ENCODE results near the gene OR6C3. TPM values are rescaled to one million over a fixed set of nuclear protein-coding genes. Genes with fewer than 3 reads are reported as not detected.

The OR6C3 gene
- total RNA-seq = not detected in 2 replicates

GRCh38 chr12:55330446-55330845 is at the start of gene OR6C3:
Gene OR6C3 (plus strand): TSS chr12:55330746. CDS start chr12:55331701, 955 bp downstream.

DNA sequence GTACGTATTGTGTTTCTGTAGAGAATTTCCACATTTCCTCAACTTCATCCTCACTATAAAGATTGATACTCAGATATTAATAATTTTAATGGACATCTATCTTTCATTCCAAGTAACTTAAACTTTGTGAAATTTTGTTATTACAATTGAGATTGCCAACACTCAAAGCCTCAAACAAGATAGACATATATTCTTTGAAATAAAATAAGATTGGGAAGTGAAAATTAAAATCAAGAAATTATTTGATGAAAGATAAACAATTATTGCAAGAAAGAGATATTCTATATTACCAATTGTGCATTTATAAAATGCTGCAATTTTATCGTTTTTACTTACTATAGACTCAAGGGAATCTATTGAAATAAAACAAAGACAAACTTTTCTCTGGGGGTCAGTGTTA is 34.1 kb upstream of the OR6C3 start, which contains the start of gene OR6C6:
TSS of gene OR6C6 (minus strand) at position 101 of the 400 bp plus-strand sequence. CDS start 1,337 bp downstream, outside the sequence.

DNA sequence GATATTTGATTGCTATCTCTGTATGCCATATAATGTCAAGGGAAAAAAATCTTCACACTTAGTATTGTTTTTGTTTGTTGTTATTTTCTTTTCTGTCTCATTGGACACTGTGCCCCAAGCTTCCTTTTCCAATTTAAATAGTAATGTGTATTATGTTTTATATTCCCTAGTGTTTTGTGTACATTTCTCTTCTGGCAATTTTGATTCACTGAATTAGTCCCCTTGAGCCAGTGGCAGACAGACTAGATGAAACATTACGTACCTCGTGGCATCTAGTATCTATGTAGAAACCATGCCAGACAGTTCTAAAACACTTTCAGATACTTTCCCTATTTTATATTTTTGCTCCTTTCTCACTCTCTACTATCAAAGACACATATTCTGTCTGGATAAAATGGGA is 16.5 kb upstream of the OR6C3 start, which contains the start of gene OR6C1:
TSS of gene OR6C1 (plus strand) at position 301 of the 400 bp plus-strand sequence. CDS start 6,257 bp downstream, outside the sequence.

DNA sequence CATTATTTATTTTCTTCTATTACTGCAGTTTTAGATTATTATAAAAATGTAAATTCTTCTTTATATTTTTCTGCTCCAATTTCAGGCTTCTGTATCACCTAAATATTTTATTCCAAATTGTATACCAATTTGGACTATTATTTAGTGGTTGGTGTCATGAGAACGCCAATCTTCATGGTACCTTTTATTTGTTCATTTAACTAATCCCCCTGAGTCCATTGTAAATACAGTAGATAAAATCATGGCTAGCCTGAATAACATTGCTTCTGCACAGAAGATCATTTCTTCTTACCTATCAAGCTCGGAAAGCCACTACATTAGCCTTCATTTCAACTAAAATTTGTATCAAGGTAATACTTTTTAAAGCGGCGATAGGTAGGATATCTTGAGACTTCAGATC is 32.1 kb downstream of the OR6C3 start, which contains the start of gene OR6C75:
TSS of gene OR6C75 (plus strand) at position 301 of the 400 bp plus-strand sequence. CDS start 2,136 bp downstream, outside the sequence.

Other genes with a start within 250 kb of the OR6C3 start
- not detected in 2 replicates for gene OR9K2, start 204.3 kb upstream of the OR6C3 start, total RNA-seq
- not detected in 2 replicates for gene OR10A7, start 109.7 kb upstream of the OR6C3 start, total RNA-seq
- gene OR6C74, start 86.1 kb upstream of the OR6C3 start, total RNA-seq = not detected in 2 replicates
- gene OR6C6, start 34.2 kb upstream of the OR6C3 start, total RNA-seq = not detected in 2 replicates
- not detected in 2 replicates for gene OR6C1, start 16.4 kb upstream of the OR6C3 start, total RNA-seq
- gene OR6C75, start 32.2 kb downstream of the OR6C3 start, total RNA-seq = not detected in 2 replicates
- not detected in 2 replicates for gene OR6C65, start 69.8 kb downstream of the OR6C3 start, total RNA-seq
- gene OR6C76, start 95.5 kb downstream of the OR6C3 start, total RNA-seq = not detected in 2 replicates
- not detected in 2 replicates for gene OR6C2, start 113.3 kb downstream of the OR6C3 start, total RNA-seq
- gene OR6C70, start 139.4 kb downstream of the OR6C3 start, total RNA-seq = not detected in 2 replicates
- not detected in 2 replicates for gene OR6C68, start 161.6 kb downstream of the OR6C3 start, total RNA-seq
- gene OR6C4, start 218.9 kb downstream of the OR6C3 start, total RNA-seq = not detected in 2 replicates
- not detected in 2 replicates for gene OR2AP1, start 241.7 kb downstream of the OR6C3 start, total RNA-seq